IMR-90 (cell line): ENCODE results near the gene FGFR4. TPM values are rescaled to one million over a fixed set of nuclear protein-coding genes. Genes with fewer than 3 reads are reported as not detected.

Source experiments
- ATAC-seq: fragments of 200-7000 bp; cut with Tn5 transposase; 2 replicates; pipeline ENCODE4 v1.9.1; 2020; ENCODE audit warnings: low read depth, mild to moderate bottlenecking, moderate library complexity
- BruUV-seq: library from RNA; stranded (reverse); fragments of 400-500 nt; replicated peaks from 2 replicates; lab custom pipeline; 2021; lab: Mats Ljungman, UMichigan
- CTCF ChIA-PET: fragments of 300-600 bp; formaldehyde crosslinking; extraction: SDS; loops from one replicate; lab custom pipeline; 2021; ENCODE audit warnings: antibody characterized with exemption; lab: Yijun Ruan, JAX
- POLR2A ChIA-PET: fragments of 300-600 bp; sonication (Branson Sonifier 250); formaldehyde crosslinking; loops from one replicate; lab custom pipeline; 2022; ENCODE audit warnings: antibody characterized with exemption; ENCODE audit not compliant: unreplicated experiment; lab: Charles Lee
- DNase-seq: peaks from one replicate; pipeline ENCODE4 v3.0.0; 2013
- H2AFZ ChIP-seq: replicated peaks from 2 replicates; pipeline ENCODE3; 2013; ENCODE audit warnings: low read length, mild to moderate bottlenecking; ENCODE audit not compliant: poor library complexity
- H2AK5ac ChIP-seq: 2 replicates; pipeline ENCODE4 v1.6.1; 2013; ENCODE audit warnings: low read depth, low read length, inconsistent platforms
- H2AK9ac ChIP-seq: replicated peaks from 2 replicates; pipeline ENCODE3; 2013; ENCODE audit warnings: mild to moderate bottlenecking, low read depth, low read length, moderate library complexity; ENCODE audit not compliant: poor library complexity
- H2BK120ac ChIP-seq: 2 replicates; pipeline ENCODE4 v1.6.1; 2013; ENCODE audit warnings: low read depth, low read length, inconsistent platforms
- H2BK15ac ChIP-seq: 3 replicates; pipeline ENCODE4 v1.6.1; 2013; ENCODE audit warnings: low read depth, low read length, inconsistent platforms
- H2BK20ac ChIP-seq: 2 replicates; pipeline ENCODE4 v1.6.1; 2013; ENCODE audit warnings: low read depth, mild to moderate bottlenecking, inconsistent platforms, low read length, moderate library complexity
- H2BK5ac ChIP-seq: 2 replicates; pipeline ENCODE4 v1.6.1; 2013; ENCODE audit warnings: mild to moderate bottlenecking, low read depth, low read length, inconsistent platforms; ENCODE audit not compliant: poor library complexity, severe bottlenecking
- H3K14ac ChIP-seq: replicated peaks from 2 replicates; pipeline ENCODE4 v1.6.1; 2013; ENCODE audit warnings: low read depth, low read length, inconsistent platforms
- H3K18ac ChIP-seq: 2 replicates; pipeline ENCODE4 v1.6.1; 2013; ENCODE audit warnings: low read depth, low read length, control low read depth
- H3K23ac ChIP-seq: 2 replicates; pipeline ENCODE4 v1.6.1; 2013; ENCODE audit warnings: low read depth, low read length, inconsistent platforms
- H3K27ac ChIP-seq: 2 replicates; pipeline ENCODE4 v1.5.1; 2013; ENCODE audit warnings: mild to moderate bottlenecking, control low read depth, low read length; ENCODE audit not compliant: insufficient read depth
- H3K27me3 ChIP-seq: 2 replicates; pipeline ENCODE4 v1.6.1; 2013; ENCODE audit warnings: low read length; ENCODE audit not compliant: control insufficient read depth, insufficient read depth
- H3K36me3 ChIP-seq: 2 replicates; pipeline ENCODE4 v1.6.1; 2013; ENCODE audit warnings: low read length, mixed read lengths; ENCODE audit not compliant: control insufficient read depth, insufficient read depth
- H3K4ac ChIP-seq: 2 replicates; pipeline ENCODE4 v1.6.1; 2013; ENCODE audit warnings: low read depth, low read length, inconsistent platforms
- H3K4me1 ChIP-seq: 2 replicates; pipeline ENCODE4 v1.6.1; 2013; ENCODE audit warnings: low read length, mixed read lengths; ENCODE audit not compliant: control insufficient read depth, insufficient read depth
- H3K4me2 ChIP-seq: 2 replicates; pipeline ENCODE4 v1.6.1; 2013; ENCODE audit warnings: low read depth, mild to moderate bottlenecking, control low read depth, low read length, moderate library complexity
- H3K4me3 ChIP-seq: 2 replicates; pipeline ENCODE4 v1.5.1; 2013; ENCODE audit warnings: low read depth, mild to moderate bottlenecking, control low read depth, low read length, moderate library complexity; ENCODE audit not compliant: insufficient read depth
- H3K56ac ChIP-seq: 2 replicates; pipeline ENCODE4 v1.6.1; 2013; ENCODE audit warnings: low read length, inconsistent platforms; ENCODE audit not compliant: insufficient read depth; ENCODE audit errors: extremely low read depth
- H3K79me1 ChIP-seq, 2 experiments: 2 replicates each; pipeline ENCODE4 v1.6.1; 2013; ENCODE audit warnings: low read length in 2 of 2, inconsistent platforms in 1 of 2, low read depth in 1 of 2
- H3K9ac ChIP-seq: 2 replicates; pipeline ENCODE4 v1.6.1; 2013; ENCODE audit warnings: low read depth, low read length, control low read depth
- H3K9me1 ChIP-seq: 2 replicates; pipeline ENCODE4 v1.6.1; 2013; ENCODE audit warnings: low read length, inconsistent platforms; ENCODE audit not compliant: insufficient read depth
- H3K9me3 ChIP-seq: 2 replicates; pipeline ENCODE4 v1.6.1; 2013; ENCODE audit warnings: low read length; ENCODE audit not compliant: control insufficient read depth, insufficient read depth
- H4K20me1 ChIP-seq: 2 replicates; pipeline ENCODE4 v1.6.1; 2013; ENCODE audit warnings: low read length, inconsistent platforms; ENCODE audit not compliant: insufficient read depth
- H4K5ac ChIP-seq: 2 replicates; pipeline ENCODE4 v1.6.1; 2013; ENCODE audit warnings: mild to moderate bottlenecking, low read depth, low read length, control low read depth
- H4K8ac ChIP-seq, 2 experiments: 2 replicates each; pipeline ENCODE4 v1.6.1; 2013; ENCODE audit warnings: low read depth in 2 of 2, low read length in 2 of 2, control low read depth in 1 of 2, inconsistent platforms in 1 of 2
- H4K91ac ChIP-seq: 2 replicates; pipeline ENCODE4 v1.6.1; 2013; ENCODE audit warnings: low read depth, low read length, inconsistent platforms; ENCODE audit not compliant: insufficient read depth
- CEBPB ChIP-seq: IDR thresholded peaks from 2 replicates; pipeline ENCODE4 v1.6.1; 2012; ENCODE audit warnings: low read depth, low read length, improper control_type of control experiment
- POLR2A ChIP-seq: IDR thresholded peaks from 2 replicates; pipeline ENCODE4 v1.6.1; 2012; ENCODE audit warnings: mild to moderate bottlenecking, low read depth, low read length
- WGBS, 2 experiments: methylation state at CpG; one replicate each; pipeline versions ENCODE4 v1.1.5 to v1.1.7; 2013; ENCODE audit warnings: missing lambda C conversion rate in 2 of 2; ENCODE audit not compliant: insufficient read length in 1 of 2; ENCODE audit errors: extremely low coverage in 2 of 2; 5-methylcytosine and 5-hydroxymethylcytosine counted together
- dilution Hi-C: fragments of 300-500 bp; cut with HindIII; formaldehyde crosslinking; loops from one replicate; pipeline ENCODE4 v1.14.3; 2018; ENCODE audit warnings: low sequenced_read_pairs; ENCODE audit not compliant: unreplicated experiment
- in situ Hi-C: fragments of 300-500 bp; cut with MboI; formaldehyde crosslinking; loops from 3 replicates; pipeline ENCODE4 v1.14.3; 2019; ENCODE audit warnings: low sequenced_read_pairs, inconsistent platforms, mixed read lengths
- intact Hi-C: fragments of 100-400 bp; cut with micrococcal nuclease; formaldehyde crosslinking; loops from 2 replicates; pipeline ENCODE4 v1.10.0; 2022
- polyA plus RNA-seq, 3 experiments: library from polyadenylated mRNA; depleted of rRNA; stranded (reverse); fragments of >200 nt; gene quantifications; 2 replicates each; pipeline ENCODE4 v1.2.3, GENCODE V29; 2012; ENCODE audit warnings: low replicate concordance in 1 of 3
- total RNA-seq: library from RNA; depleted of rRNA; stranded (reverse); fragments of >200 nt; gene quantifications from 2 replicates; pipeline ENCODE4 v1.2.3, GENCODE V29; 2012
- TF ChIP-seq, protein P1 (sequence below): conservative IDR thresholded peaks from 2 replicates; pipeline ENCODE4 v1.5.1; 2012; ENCODE audit warnings: mild to moderate bottlenecking, low read depth, low read length, improper control_type of control experiment

The FGFR4 gene
- total and polyA plus RNA-seq, 2 of the 4 experiments (the other 2 are of a cell fraction), result 0.90 to 2.4 TPM

DNA sequence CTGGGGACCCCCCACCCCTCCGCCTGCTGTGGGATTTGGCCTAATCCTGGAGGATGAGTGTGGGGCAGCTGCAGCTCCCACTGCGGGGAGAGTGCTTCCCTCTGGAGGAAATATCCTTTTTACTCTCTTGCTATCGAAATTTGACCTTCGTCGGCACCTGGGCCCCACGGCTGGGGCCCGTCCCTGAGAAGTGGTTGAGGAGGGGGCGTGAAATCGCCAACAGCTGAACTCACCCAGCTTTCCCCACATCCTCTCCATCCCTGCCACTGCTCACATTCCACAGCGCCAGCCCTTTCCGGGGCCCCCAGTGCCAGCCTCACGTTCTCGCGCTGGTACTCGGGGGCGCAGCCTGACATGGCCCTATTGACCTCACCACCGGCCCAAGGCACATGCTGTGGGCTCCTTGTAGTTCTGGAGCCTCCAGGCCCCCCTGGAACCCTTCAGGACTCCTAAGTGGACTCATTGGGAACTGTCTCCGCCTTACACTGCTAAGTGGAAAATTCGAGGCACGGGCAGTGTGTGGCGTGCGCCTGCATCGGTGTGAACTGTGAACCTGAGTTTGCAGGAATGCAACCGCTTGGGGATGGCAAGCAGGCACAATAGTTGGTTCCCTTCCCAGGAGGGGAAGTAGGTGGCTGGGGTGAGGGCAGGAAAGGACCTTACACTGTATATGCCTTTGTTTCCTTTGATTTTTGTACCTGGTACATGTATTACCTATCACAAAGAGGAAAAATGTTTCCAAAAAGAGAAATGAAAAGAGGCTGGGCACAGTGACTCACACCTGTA lies 19.2 kb downstream of the FGFR4 start:
- Histone ChIP-seq H3K56ac (no peak overlapping the region), H3K4me1 (peaks cover 1% of the 10 kb centered on the region; the same call in 1 of the 2 replicates), H2BK120ac (no peak overlapping the region), H4K8ac (no peak overlapping the region), H2BK20ac (no peak overlapping the region), H3K14ac (no peak overlapping the region), H4K20me1 (no peaks in the 10 kb centered on the region), H2AFZ (peak overlapping the region; percentile 49), H3K27ac (no peak overlapping the region), H4K5ac (no peak overlapping the region), H3K36me3 (no peaks in the 10 kb centered on the region), H3K4me2 (no peak overlapping the region), H3K23ac (no peak overlapping the region), H3K27me3 (no peaks in the 10 kb centered on the region; the same call in 1 of the 2 replicates), H3K4me3 (no peak overlapping the region), H2AK5ac (no peak overlapping the region), H3K9me1 (no peaks in the 10 kb centered on the region), H3K79me1 (no peaks in the 10 kb centered on the region), H2AK9ac (no peak overlapping the region), H3K18ac (no peak overlapping the region), H3K9me3 (no peaks in the 10 kb centered on the region), H2BK5ac (no peak overlapping the region), H3K4ac (no peak overlapping the region), H3K9ac (no peak overlapping the region), H4K91ac (no peak overlapping the region), H2BK15ac (no peak overlapping the region)
- dilution Hi-C loops, result no loop called here
- WGBS, 2 experiments, result 89% methylated on average over 7 of the region's 24 CpGs; no CpG with 5 or more reads in 1 of the 2 experiments
- ATAC-seq, result no peak
- TF ChIP-seq, protein P1, sequence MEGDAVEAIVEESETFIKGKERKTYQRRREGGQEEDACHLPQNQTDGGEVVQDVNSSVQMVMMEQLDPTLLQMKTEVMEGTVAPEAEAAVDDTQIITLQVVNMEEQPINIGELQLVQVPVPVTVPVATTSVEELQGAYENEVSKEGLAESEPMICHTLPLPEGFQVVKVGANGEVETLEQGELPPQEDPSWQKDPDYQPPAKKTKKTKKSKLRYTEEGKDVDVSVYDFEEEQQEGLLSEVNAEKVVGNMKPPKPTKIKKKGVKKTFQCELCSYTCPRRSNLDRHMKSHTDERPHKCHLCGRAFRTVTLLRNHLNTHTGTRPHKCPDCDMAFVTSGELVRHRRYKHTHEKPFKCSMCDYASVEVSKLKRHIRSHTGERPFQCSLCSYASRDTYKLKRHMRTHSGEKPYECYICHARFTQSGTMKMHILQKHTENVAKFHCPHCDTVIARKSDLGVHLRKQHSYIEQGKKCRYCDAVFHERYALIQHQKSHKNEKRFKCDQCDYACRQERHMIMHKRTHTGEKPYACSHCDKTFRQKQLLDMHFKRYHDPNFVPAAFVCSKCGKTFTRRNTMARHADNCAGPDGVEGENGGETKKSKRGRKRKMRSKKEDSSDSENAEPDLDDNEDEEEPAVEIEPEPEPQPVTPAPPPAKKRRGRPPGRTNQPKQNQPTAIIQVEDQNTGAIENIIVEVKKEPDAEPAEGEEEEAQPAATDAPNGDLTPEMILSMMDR, result no peak
- no peak for TF ChIP-seq CEBPB
- TF ChIP-seq POLR2A, result no peak
- intact Hi-C loops, result no loop called here
- ChIA-PET CTCF (no interaction called here), POLR2A (no interaction called here)
- DNase-seq, result no peak
- no TSS peak for BruUV-seq
- in situ Hi-C loops, result no loop called here
